Smooth muscle cell (in vitro differentiated cells): ENCODE data around the gene HDAC7. TPM values are rescaled to one million over a fixed set of nuclear protein-coding genes. Genes with fewer than 3 reads are reported as not detected.

Experiments used
- DNase-seq: peaks from one replicate; lab custom pipeline; 2025; ENCODE audit not compliant: unreplicated experiment; lab: John Stamatoyannopoulos, UW
- H2AFZ ChIP-seq: fragments of 200-600 bp; sonication (generic); 2 replicates; pipeline ENCODE4 v1.6.0; 2016; ENCODE audit warnings: antibody characterized with exemption, low read depth, mild to moderate bottlenecking
- H3F3A ChIP-seq: fragments of 200-600 bp; sonication (generic); 2 replicates; pipeline ENCODE4 v1.6.0; 2017; ENCODE audit warnings: antibody characterized with exemption, low read depth
- H3K27ac ChIP-seq: fragments of 200-600 bp; sonication (generic); 2 replicates; pipeline ENCODE4 v1.5.1; 2016; ENCODE audit warnings: low read depth, mild to moderate bottlenecking
- H3K27me3 ChIP-seq: fragments of 200-600 bp; sonication (generic); 2 replicates; pipeline ENCODE4 v1.6.1; 2016; ENCODE audit warnings: low read depth, mild to moderate bottlenecking
- H3K36me3 ChIP-seq: fragments of 200-600 bp; sonication (generic); 2 replicates; pipeline ENCODE4 v1.5.1; 2016; ENCODE audit warnings: low read depth
- H3K4me1 ChIP-seq: fragments of 200-600 bp; sonication (generic); 2 replicates; pipeline ENCODE4 v1.5.1; 2016; ENCODE audit warnings: low read depth
- H3K4me2 ChIP-seq: fragments of 200-600 bp; sonication (generic); 2 replicates; pipeline ENCODE4 v1.6.0; 2016; ENCODE audit warnings: mild to moderate bottlenecking
- H3K4me3 ChIP-seq: fragments of 200-600 bp; sonication (generic); 2 replicates; pipeline ENCODE4 v1.5.1; 2016; ENCODE audit warnings: mild to moderate bottlenecking
- H3K79me2 ChIP-seq: fragments of 200-600 bp; sonication (generic); 2 replicates; pipeline ENCODE4 v1.6.0; 2016; ENCODE audit warnings: low read depth, mild to moderate bottlenecking
- H3K9ac ChIP-seq: fragments of 200-600 bp; sonication (generic); 2 replicates; pipeline ENCODE4 v1.6.0; 2016; ENCODE audit warnings: low read depth
- H3K9me3 ChIP-seq: fragments of 200-600 bp; sonication (generic); replicated peaks from 2 replicates; pipeline ENCODE4 v1.5.1; 2016; ENCODE audit warnings: low read depth
- H4K20me1 ChIP-seq: fragments of 200-600 bp; sonication (generic); 2 replicates; pipeline ENCODE4 v1.6.0; 2016; ENCODE audit warnings: low read depth
- CTCF ChIP-seq: fragments of 200-600 bp; sonication (generic); IDR thresholded peaks from 2 replicates; pipeline ENCODE4 v1.5.1; 2017; ENCODE audit warnings: borderline replicate concordance, mild to moderate bottlenecking, antibody characterized with exemption; ENCODE audit not compliant: insufficient read depth, poor library complexity, severe bottlenecking
- WGBS: methylation state at CpG from one replicate; pipeline ENCODE4 v1.1.7; 2016; ENCODE audit warnings: low lambda C conversion rate; 5-methylcytosine and 5-hydroxymethylcytosine counted together
- polyA plus RNA-seq: library from polyadenylated mRNA; unstranded; fragments of >200 nt; fragmentation: Nextera tagmentation; extraction: Ambion mirVana; gene quantifications from 2 replicates; pipeline ENCODE4 v1.2.1, GENCODE V29; 2016
- total RNA-seq: library from RNA; depleted of rRNA; stranded (reverse); fragments of >200 nt; gene quantifications from 2 replicates; pipeline ENCODE4 v1.2.3, GENCODE V29; 2014

Gene HDAC7
- total and polyA plus RNA-seq, 2 experiments from 2014 or later = 24.1 to 32.4 TPM

- Histone ChIP-seq H3K9ac (no peak overlapping the region), H4K20me1 (no peaks in the 10 kb centered on the region), H2AFZ (no peak overlapping the region), H3F3A (no peaks in the 10 kb centered on the region), H3K9me3 (no peaks in the 10 kb centered on the region), H3K4me2 (no peak overlapping the region), H3K4me1 (peaks cover 3% of the 10 kb centered on the region), H3K27me3 (no peaks in the 10 kb centered on the region), H3K79me2 (no peaks in the 10 kb centered on the region), H3K36me3 (no peaks in the 10 kb centered on the region), H3K27ac (no peak overlapping the region), H3K4me3 (no peak overlapping the region)
- no peak for TF ChIP-seq CTCF
- WGBS = 92% methylated on average over 9 of the region's 9 CpGs
- DNase-seq = no peak
Measured at GRCh38 chr12:47777741-47778558, 41.8 kb downstream of the HDAC7 start.

GRCh38 chr12:47777151-47777550, 42.6 kb downstream of the HDAC7 start:
- no peaks in the 10 kb centered on the region for H3K79me2 ChIP-seq
- DNase-seq = no peak
- no peak overlapping the region for H3K4me3 ChIP-seq
- peak overlapping the region; percentile 26 for H3K4me2 ChIP-seq
- no peaks in the 10 kb centered on the region for H3K9me3 ChIP-seq
- no peak overlapping the region for H3K9ac ChIP-seq
- peaks cover 3% of the 10 kb centered on the region for H3K4me1 ChIP-seq
- 100% methylated on average over 1 of the region's 1 CpG for WGBS
- no peaks in the 10 kb centered on the region for H3F3A ChIP-seq
- H4K20me1 ChIP-seq = no peaks in the 10 kb centered on the region
- no peak for TF ChIP-seq CTCF
- H3K27me3 ChIP-seq = no peaks in the 10 kb centered on the region
- no peaks in the 10 kb centered on the region for H3K36me3 ChIP-seq
- no peak overlapping the region for H2AFZ ChIP-seq
- H3K27ac ChIP-seq = peak overlapping the region; percentile 35

GRCh38 chr12:47776471-47777143, 43.1 kb downstream of the HDAC7 start:
- no peak for TF ChIP-seq CTCF
- 59% methylated on average over 5 of the region's 5 CpGs for WGBS
- no peaks in the 10 kb centered on the region for H3K36me3 ChIP-seq
- no peaks in the 10 kb centered on the region for H3F3A ChIP-seq
- H3K4me3 ChIP-seq = no peak overlapping the region
- H3K4me2 ChIP-seq = peak overlapping the region; percentile 26
- no peaks in the 10 kb centered on the region for H3K79me2 ChIP-seq
- no peaks in the 10 kb centered on the region for H3K9me3 ChIP-seq
- no peaks in the 10 kb centered on the region for H3K27me3 ChIP-seq
- H3K4me1 ChIP-seq = peaks cover 3% of the 10 kb centered on the region
- H3K27ac ChIP-seq = peak overlapping the region; percentile 35
- no peak overlapping the region for H2AFZ ChIP-seq
- H3K9ac ChIP-seq = no peak overlapping the region
- no peak for DNase-seq
- no peaks in the 10 kb centered on the region for H4K20me1 ChIP-seq
